ENCODE measurements around the gene ORMDL1.
"Not testable (repeated sequence)": the region's sequence is repeated elsewhere in the genome, so short reads cannot be mapped to it uniquely, and the experiment has no call there.

The ORMDL1 gene

DNA sequence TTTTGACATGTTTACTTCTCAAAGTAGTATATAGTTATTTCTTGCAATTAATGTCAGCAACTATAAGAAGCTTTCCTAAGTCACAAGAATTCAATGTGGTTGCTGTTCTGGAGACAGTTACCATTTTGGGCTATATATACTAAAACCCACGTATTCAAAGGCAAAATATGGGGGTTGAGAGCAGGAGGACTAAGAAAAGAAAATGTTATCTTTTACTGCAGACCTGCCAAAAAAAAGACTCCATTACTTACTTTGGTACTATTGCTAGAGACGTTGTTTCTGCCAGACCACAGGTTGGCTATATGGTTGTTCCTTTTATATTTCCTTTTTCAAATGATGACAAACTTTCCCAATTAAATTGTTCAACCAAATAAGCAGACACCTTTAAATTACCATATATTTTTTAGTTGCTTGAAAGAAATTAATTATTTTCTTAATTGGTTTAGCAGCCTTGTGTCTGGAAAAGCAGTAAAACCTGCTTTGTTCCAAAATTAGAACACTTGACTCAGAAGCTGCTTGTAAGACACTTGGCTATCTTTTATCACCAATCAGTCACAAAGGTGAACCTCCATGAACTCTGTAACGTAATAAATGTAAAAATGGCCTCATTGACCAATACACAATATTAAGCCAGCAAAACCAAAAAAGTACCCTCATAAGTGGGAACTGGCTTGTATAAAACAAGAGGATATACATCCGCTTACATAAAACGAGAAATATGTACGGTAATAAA, 13.4 kb downstream of the ORMDL1 start:
- no peak for DNase-seq

DNA sequence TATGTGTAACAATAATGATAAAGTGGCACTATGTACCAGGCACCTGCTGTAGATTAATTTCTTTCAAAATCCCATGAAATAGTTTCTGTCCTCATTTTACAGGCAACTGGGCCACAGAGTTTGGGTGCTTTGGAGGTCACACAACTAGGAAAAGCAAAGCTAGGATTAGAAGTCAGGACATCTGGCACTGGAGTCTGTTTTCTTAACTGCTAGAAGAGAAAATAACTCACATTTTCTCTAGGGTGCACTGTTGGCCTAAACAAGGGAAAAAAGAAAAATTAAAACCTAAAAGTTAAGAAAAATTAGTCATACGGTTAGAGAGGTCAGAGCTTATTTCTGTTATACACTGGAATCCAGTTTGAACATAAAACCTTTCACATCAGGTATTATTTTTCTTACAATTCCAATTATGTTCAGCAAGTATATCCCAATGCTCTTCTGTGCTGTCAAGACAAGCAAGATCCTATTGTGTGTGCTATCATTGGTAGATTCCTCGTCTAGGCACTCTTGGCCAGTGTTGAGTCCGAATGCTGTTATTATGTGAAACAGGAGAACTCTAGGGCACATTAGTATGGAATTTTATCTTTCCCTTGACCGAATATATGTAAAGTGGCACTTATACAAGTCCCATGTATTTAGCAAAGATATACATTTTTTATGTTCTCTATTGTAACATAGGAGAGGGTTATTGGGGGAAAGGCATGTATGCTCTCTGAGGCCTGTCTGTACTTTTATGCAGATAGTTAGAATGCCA, 20.1 kb downstream of the ORMDL1 start:
- DNase-seq, result peak; percentile 22

DNA sequence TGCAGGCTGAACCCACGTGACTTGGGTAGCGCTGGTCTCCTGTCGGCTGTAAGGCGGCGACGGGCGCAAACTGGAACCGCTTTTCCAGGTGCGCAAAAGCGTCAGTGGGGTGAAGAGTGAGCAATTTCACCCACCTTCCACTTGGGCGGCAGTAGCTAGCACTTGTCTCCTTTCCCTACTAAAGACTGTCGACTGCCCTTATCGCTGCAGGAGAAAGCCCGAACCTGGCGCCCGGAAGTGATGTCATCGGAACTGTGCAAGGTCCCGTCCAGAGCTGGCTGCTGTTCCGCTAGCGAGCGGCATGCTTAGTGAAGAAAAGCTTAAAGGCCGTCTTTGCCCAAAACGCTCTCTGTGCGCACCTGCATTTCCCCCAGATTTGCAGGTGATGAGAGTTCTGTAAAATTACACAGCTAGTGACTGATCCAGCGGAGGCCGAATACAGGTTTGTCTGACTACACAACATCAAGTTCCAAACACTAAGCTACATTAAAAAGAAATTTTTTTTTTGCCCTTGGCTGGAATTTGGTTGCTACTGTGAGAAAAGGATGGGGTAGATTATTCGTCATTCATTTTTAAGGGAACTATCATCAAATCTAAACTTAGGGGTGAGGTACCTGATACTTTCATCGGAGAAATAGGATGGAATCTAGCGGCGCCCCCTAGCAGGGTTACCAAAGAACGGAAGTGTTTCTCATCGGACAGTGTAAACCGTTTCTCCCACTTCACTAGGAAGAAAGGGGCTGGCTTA, 21.4 kb downstream of the ORMDL1 start, which contains the start of gene OSGEPL1:
Gene OSGEPL1, minus strand, starts transcription at position 242 of the 748 bp plus-strand sequence. CDS start 1,152 bp downstream, outside the sequence.
- DNase-seq, result peak; percentile 91

DNA sequence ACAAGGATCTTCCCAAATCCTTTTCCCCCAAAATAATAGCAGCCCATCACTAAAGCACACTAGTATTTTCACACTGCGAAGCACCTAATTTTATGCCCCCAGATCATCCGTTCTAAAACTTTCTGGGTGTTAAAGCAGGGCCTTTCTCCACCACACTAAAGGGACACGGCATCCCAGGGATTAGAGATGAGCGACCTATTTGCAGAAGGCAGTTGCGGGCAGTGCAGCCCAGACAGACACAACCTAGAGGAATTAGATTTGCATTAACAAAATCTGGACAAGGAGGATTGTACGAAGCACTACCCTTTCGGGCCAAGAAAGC, 21.9 kb downstream of the ORMDL1 start:
- no peak for DNase-seq

DNA sequence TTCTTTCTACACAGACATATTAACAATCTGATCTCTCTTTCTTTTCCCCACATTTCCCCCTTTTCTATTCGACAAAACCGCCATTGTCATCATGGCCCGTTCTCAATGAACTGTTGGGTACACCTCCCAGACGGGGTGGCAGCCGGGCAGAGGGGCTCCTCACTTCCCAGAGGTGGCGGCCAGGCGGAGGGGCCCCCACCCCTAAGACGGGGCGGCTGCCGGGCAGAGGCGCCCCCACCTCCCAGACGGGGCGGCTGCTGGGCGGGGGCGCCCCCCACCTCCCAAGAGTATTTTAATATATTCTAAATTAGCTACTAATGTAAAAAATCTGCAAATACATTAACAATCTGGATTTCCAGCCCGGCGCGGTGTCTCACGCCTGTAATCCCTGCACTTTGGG, 24.0 kb downstream of the ORMDL1 start:
- not testable (repeated sequence) for DNase-seq

DNA sequence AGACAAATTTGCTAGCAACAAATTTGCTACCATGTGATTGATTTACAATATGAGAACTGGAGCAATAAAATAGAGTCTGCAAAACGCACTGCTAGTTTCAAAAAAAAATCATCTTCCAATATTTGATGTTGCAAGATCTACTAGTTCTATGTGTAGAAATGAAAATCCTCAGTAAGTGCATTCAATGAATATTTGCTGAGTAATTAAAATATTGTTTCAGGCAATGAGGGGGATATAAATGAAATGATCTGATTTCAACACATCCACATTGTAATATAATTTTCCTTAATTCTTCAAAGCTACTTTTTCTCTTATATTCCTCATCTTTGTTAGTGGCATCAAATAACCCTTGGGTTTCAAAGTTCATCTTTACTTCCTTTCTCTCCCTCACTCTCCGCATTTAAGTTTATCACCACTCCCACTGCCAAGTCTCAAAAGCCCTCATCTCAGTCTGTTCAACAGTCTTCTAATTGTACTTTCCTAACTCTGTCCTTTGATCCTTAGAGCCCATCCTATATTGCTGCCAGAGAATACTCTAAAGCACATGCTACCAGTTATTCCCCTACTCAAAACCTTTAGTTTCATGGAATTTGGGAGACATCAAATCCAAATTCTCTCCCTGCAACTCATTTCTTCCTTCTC, 27.7 kb downstream of the ORMDL1 start:
- DNase-seq, result no peak

DNA sequence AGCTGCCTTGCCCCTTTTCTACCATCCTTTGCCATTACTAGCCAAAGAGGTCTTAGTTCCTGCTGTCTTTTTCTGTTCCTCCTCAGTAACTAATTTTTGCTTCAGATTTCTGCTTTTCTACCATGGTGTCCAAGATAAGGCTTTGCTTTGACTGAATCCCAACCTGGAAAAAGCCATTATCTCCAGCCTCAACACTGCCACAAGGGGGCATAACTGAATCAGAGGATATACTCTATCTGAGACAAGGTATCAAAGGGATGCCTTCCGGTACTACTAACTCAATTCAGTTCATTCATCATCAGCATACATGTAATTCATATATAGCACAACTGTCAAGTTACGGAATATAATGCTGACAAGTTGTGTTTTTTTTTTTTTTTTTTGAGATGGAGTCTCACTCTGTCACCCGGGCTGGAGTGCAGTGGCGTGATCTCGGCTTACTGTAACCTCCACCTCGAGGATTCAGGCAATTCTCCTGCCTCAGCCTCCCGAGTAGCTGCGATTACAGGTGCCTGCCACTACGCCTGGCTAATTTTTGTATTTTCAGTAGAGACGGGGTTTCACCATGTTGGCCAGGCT, 33.0 kb downstream of the ORMDL1 start:
- DNase-seq, result peak; percentile 48

DNA sequence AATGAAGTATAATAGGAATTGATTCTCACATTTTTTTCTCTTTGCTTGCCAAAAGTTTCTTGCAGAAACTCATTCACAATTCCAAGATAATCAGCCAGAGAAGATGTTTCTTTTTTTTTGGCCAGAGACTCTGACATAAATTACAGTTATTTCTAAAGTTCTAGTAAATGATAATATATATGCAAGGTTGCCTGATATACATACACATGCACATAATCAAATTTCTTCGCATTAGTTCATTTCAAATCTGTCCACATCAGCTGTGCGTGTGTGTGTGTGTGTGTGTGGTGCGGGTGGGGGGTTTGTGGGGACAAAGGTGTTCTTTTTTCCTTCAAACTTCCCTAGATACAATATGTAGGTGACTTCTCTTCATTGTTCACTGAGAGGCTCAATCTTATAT, 54.7 kb downstream of the ORMDL1 start:
- DNase-seq, result no peak

DNA sequence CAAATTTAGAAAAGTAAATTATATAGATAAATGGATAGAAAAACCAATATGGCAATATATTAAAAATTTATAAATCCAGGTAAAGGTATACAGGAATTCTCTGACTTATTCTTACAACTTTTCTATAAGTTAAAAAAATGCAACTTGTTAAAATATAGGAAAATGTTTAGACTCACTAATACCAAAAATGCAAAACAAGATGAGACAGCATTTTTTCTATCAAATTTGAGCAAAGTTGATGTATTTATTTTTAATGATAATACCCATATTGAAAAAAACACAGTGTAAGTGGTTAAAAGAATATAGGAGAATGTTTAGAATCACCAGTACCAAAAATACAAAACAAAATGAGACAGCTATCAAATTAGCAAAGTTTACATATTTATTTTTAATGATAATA, 57.3 kb downstream of the ORMDL1 start:
- DNase-seq, result no peak

DNA sequence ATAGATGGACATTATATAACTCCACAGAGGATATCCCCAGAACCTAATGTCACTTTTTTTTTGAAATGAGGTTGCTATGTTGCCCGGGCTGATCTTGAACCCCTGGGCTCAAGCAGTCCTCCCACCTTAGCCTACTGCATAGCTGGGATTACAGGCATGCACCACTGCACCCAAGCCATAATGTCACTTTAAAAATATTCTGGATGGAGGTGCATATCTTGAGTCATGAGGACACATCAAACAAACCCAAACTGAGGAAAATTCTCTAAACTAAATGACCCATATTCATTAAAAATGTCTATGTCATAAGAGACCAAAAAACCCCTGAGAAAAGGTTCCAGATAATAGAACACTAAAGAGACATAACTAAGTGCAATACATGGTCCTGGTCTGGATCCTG, 57.9 kb downstream of the ORMDL1 start:
- DNase-seq, result no peak

DNA sequence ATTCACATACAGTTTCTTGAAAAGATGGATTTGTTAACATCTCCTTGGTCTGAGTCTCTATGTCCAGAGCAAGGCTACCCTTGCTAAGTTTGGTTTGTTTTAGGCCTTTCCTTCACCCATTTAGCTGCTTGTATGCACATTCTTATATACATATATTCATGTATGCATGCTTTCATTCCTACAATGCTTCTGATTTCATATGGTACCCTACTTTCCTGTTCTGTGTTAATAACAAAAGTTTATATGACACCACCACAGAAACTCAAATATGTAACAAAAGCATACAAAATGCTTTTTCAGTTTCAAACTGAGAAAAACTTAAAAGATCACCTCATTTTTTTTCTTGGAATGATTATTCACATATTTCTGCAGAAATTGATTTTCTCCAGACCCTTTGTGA, 60.9 kb downstream of the ORMDL1 start:
- no peak for DNase-seq

Measured in EL (cell line).